GM10847 (cell line): ENCODE measurements around the gene BCL2L1.

ENCODE experiments used
- POLR2A ChIP-seq: IDR thresholded peaks from 2 replicates; pipeline ENCODE4 v1.6.1; 2011; ENCODE audit not compliant: insufficient read length; ENCODE audit errors: extremely low read depth

Gene BCL2L1

GRCh38 chr20:31633339-31633914, 89.2 kb downstream of the BCL2L1 start:
- no peak for TF ChIP-seq POLR2A

- TF ChIP-seq POLR2A = no peak
Measured at GRCh38 chr20:31632548-31633338, 89.9 kb downstream of the BCL2L1 start.

GRCh38 chr20:31630187-31630790, 92.4 kb downstream of the BCL2L1 start:
- TF ChIP-seq POLR2A = no peak

- TF ChIP-seq POLR2A = no peak
Measured at GRCh38 chr20:31620246-31620645, 102.4 kb downstream of the BCL2L1 start.

- TF ChIP-seq POLR2A = no peak
Measured at GRCh38 chr20:31617432-31618104, 105.1 kb downstream of the BCL2L1 start.

GRCh38 chr20:31615416-31615815, 107.3 kb downstream of the BCL2L1 start:
- no peak for TF ChIP-seq POLR2A
